GM19467 (cell line): ENCODE measurements around the gene PIRT.
"Not testable (repeated sequence)": the region's sequence is repeated elsewhere in the genome, so short reads cannot be mapped to it uniquely, and the experiment has no call there.

Experiments used
- ATAC-seq: cut with Tn5 transposase; IDR thresholded peaks from one replicate; pipeline ENCODE4 v1.9.1; 2021; ENCODE audit warnings: mild to moderate bottlenecking, moderate library complexity; ENCODE audit not compliant: unreplicated experiment

Gene PIRT

GRCh38 chr17:10837921-10838320 lies at the start of gene PIRT:
PIRT (minus strand) TSS chr17:10838087; CDS start chr17:10825645, 12,442 bp downstream.
- no peak for ATAC-seq

GRCh38 chr17:10881959-10882358 lies 44.1 kb upstream of the PIRT start:
- ATAC-seq, result no peak

- ATAC-seq, result no peak
These were observed 41.4 kb upstream of the PIRT start for GRCh38 chr17:10879190-10879836.

- no peak for ATAC-seq
These were observed 38.2 kb upstream of the PIRT start for GRCh38 chr17:10875984-10876555.

- no peak for ATAC-seq
These were observed 37.6 kb upstream of the PIRT start for GRCh38 chr17:10875430-10875851.

GRCh38 chr17:10871914-10872313 lies 34.0 kb upstream of the PIRT start:
- no peak for ATAC-seq

GRCh38 chr17:10870336-10871050 lies 32.6 kb upstream of the PIRT start:
- no peak for ATAC-seq

GRCh38 chr17:10868744-10869143 lies 30.9 kb upstream of the PIRT start:
- not testable (repeated sequence) for ATAC-seq

GRCh38 chr17:10859051-10859450 lies 21.2 kb upstream of the PIRT start:
- ATAC-seq, result no peak

- no peak for ATAC-seq
These were observed 20.1 kb upstream of the PIRT start for GRCh38 chr17:10857976-10858375.

- ATAC-seq, result not testable (repeated sequence)
These were observed 8.7 kb upstream of the PIRT start for GRCh38 chr17:10846636-10847035.

GRCh38 chr17:10845388-10845751 lies 7.5 kb upstream of the PIRT start:
- no peak for ATAC-seq

GRCh38 chr17:10844621-10845387 lies 6.9 kb upstream of the PIRT start:
- peak; percentile 82 for ATAC-seq

- no peak for ATAC-seq
These were observed 5.9 kb upstream of the PIRT start for GRCh38 chr17:10843811-10844210.

GRCh38 chr17:10842658-10843057 lies 4.8 kb upstream of the PIRT start:
- ATAC-seq, result no peak

- ATAC-seq, result no peak
These were observed 795 bp upstream of the PIRT start for GRCh38 chr17:10838682-10839081.

GRCh38 chr17:10836966-10837590 lies 809 bp downstream of the PIRT start:
- ATAC-seq, result no peak

- no peak for ATAC-seq
These were observed 1.7 kb downstream of the PIRT start for GRCh38 chr17:10836145-10836544.

- no peak for ATAC-seq
These were observed 6.2 kb downstream of the PIRT start for GRCh38 chr17:10831696-10832095.

- ATAC-seq, result no peak
These were observed 9.9 kb downstream of the PIRT start for GRCh38 chr17:10827898-10828552.

- no peak for ATAC-seq
These were observed 13.0 kb downstream of the PIRT start for GRCh38 chr17:10824874-10825273.
